NCI-H345 treated with DMSO at 0.1 percent for 48 hours (cell line): Measurements from ENCODE around the gene IFNE.

Source experiments
- DNase-seq: peaks from one replicate; lab custom pipeline; 2025; ENCODE audit not compliant: unreplicated experiment; lab: John Stamatoyannopoulos, UW

The IFNE gene

GRCh38 chr9:21482213-21482612, at the start of gene IFNE:
IFNE (minus strand) TSS chr9:21482313; CDS start chr9:21481694, 619 bp downstream.
- no peak for DNase-seq

- no peak for DNase-seq
Measured at GRCh38 chr9:21528123-21528808, 46.2 kb upstream of the IFNE start.

- no peak for DNase-seq
Measured at GRCh38 chr9:21527579-21527978, 45.5 kb upstream of the IFNE start.

- DNase-seq, result no peak
Measured at GRCh38 chr9:21525174-21525573, 43.1 kb upstream of the IFNE start.

- DNase-seq, result no peak
Measured at GRCh38 chr9:21524099-21524830, 42.2 kb upstream of the IFNE start.

GRCh38 chr9:21523021-21524014, 41.2 kb upstream of the IFNE start:
- no peak for DNase-seq

DNA sequence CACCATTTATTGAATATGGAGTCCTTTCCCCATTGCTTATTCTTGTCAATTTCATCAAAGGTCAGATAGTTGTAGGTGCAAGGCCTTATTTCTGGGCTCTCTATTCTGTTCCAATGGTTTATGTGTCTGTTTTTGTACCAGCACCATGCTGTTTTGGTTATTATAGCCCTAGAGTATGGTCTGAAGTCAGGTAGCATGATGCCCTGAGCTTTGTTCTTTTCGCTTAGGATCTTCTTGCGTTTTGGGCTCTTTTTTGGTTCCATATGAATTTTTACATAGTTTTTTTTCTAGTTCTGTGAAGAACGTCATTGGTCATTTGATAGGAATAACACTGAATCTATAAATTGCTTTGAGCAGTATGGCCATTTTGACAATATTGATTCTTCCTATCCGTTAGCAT, 40.2 kb upstream of the IFNE start:
- DNase-seq, result no peak

DNA sequence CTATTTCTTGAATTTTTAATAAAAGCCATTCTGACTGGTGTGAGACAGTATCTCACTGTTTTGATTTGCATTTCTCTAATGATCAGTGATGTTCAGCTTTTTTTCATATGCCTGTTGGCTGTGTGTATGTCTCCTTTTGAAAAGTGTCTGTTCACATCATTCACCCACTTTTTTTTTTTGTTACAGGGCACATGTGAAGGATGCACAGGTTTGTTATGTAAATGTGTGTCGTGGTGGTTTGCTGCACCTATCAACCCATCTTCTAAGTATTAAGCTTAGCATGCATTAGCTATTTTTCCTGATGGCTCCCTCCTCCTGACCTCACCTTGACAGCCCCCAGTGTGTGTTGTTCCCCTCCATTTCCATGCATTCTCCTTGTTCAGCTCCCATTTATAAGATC, 39.3 kb upstream of the IFNE start:
- no peak for DNase-seq

- DNase-seq, result no peak
Measured at GRCh38 chr9:21520501-21521228, 38.6 kb upstream of the IFNE start.

DNA sequence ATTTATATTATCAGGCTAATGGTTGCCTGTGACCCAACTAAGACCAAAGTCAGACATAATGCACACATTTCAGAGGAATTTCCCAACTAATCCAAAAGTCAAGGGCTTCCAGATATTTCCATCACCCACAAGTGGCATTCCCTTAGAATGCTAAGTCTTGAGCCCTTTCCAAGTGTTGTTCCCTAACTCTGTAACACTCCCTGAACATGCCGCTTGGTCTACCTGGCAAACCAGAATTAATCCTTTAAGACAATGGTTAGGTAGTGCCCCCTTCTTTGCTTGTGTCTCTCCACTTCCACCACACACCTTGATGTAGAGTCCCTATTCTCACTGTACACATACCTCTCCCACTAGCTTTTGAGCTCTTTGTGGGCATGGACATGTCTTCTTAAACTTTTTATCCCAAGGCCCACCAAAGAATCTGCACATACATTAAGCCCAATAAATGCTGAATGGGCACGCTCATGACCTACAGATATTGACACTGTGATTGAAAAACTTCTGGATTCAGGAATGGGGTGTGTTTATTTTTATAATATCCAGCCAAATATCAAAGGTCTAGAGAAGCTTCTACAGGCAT, 37.8 kb upstream of the IFNE start:
- DNase-seq, result no peak

- no peak for DNase-seq
Measured at GRCh38 chr9:21516796-21517195, 34.7 kb upstream of the IFNE start.

GRCh38 chr9:21513431-21513830, 31.3 kb upstream of the IFNE start:
- DNase-seq, result no peak

- no peak for DNase-seq
Measured at GRCh38 chr9:21510806-21511205, 28.7 kb upstream of the IFNE start.

GRCh38 chr9:21507483-21507790, 25.3 kb upstream of the IFNE start:
- DNase-seq, result no peak

GRCh38 chr9:21506626-21507482, 24.7 kb upstream of the IFNE start:
- DNase-seq, result no peak

DNA sequence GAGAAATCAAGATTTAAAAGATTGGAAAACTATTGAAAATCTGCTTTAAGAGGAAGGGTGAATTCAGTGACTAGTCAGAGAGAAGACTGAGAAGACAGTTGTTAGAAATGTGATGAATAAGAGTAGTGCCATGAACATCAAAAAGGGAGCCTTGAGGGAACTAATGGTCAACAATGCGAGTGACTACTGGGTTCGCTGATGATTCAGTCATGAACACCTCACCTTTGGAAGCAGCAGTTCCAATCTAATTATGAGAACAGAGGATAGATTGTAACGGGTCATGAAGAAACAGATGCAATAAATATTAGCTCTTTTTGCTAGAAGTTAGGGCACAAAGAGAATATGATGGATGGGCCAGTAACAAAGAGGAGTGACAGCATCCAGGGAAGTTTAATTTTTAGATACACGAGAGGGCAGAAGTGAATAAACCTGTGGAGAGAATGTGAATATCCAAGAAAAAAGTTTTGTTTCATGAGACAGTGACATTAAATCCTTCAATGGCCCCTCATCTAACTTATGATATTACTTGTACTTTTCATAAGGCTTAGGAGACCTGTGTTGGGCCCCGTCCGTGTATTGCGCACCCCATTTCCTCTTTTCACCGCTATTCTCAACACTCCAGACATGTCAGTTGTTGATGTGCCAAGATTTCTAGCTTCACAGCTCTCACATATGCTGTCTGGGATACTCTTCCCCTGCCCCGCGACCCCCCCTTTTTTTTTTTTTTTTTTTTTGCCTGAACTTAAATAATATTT, 23.5 kb upstream of the IFNE start:
- DNase-seq, result no peak

GRCh38 chr9:21504894-21505293, 22.8 kb upstream of the IFNE start:
- no peak for DNase-seq

- DNase-seq, result no peak
Measured at GRCh38 chr9:21504113-21504512, 22.0 kb upstream of the IFNE start.

DNA sequence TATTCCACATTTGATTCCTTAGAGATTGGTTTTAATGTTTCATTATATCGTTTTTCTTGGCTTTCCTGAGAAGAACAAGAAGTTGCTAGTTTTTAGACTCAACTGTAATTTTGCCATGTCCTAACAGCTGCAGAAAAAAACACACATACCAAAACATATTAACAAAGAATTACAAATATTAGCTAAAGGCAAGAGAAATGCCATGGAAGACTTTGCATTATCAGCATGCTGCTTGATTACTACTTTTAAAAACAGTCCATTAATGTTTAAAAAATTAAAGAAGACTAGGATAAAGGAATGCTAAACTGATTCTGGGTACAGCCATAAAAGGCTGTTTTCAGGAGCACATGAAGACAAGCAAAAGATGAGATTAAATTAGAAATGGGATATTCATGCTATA, 20.5 kb upstream of the IFNE start:
- DNase-seq, result no peak
